Measurements from ENCODE around the gene ADGRG1.
A peak's percentile ranks its signal among the peaks of the same experiment; 100 is the strongest.

ADGRG1 gene

GRCh38 chr16:57676553-57677085, 48.2 kb downstream of the ADGRG1 start:
- Histone ChIP-seq H2AFZ (ENCODE audit: insufficient read depth, low read length, poor library complexity) (no peak overlapping the region), H3K79me2 (ENCODE audit: control insufficient read depth, insufficient read depth, low read length, poor library complexity) (no peaks in the 10 kb centered on the region), H3K18ac (ENCODE audit: low read length) (no peak overlapping the region), H4K8ac (ENCODE audit: low read depth, low read length) (no peak overlapping the region), H3K79me1 (ENCODE audit: low read length) (no peaks in the 10 kb centered on the region), H4K91ac (ENCODE audit: low read depth, low read length) (no peak overlapping the region), H3K9ac (ENCODE audit: low read length) (no peak overlapping the region), H3K27ac (ENCODE audit: low read depth, low read length) (no peak overlapping the region), H3K9me3 (ENCODE audit: insufficient read depth, low read depth, low read length) (no peaks in the 10 kb centered on the region), H3K4ac (ENCODE audit: low read depth, low read length) (no peak overlapping the region), H3K14ac (ENCODE audit: low read length) (no peak overlapping the region), H3K23ac (ENCODE audit: low read length) (no peak overlapping the region), H2BK5ac (ENCODE audit: low read depth, low read length, poor library complexity) (no peak overlapping the region), H3K4me1 (ENCODE audit: control insufficient read depth in 1 of 2, insufficient read depth in 2 of 2, low read length in 2 of 2) (no peaks in the 10 kb centered on the region), H3K4me2 (ENCODE audit: low read length) (no peak overlapping the region), H2BK12ac (ENCODE audit: low read length) (no peak overlapping the region), H3K27me3 (ENCODE audit: insufficient read depth, low read length) (no peaks in the 10 kb centered on the region), H2AK5ac (ENCODE audit: low read length) (no peak overlapping the region), H3K4me3 (ENCODE audit: low read depth, low read length) (no peak overlapping the region), H3K36me3 (ENCODE audit: control insufficient read depth in 1 of 2, insufficient read depth in 2 of 2, low read length in 2 of 2) (no peaks in the 10 kb centered on the region), H4K12ac (ENCODE audit: low read depth, low read length) (no peak overlapping the region), H2BK120ac (ENCODE audit: insufficient read depth, low read length, poor library complexity) (no peak overlapping the region)
- WGBS (ENCODE audit: extremely low coverage, insufficient coverage, insufficient read length) = no CpG with 5 or more reads among the region's 4 CpGs
- peak; percentile 38 to 72 for DNase-seq

DNA sequence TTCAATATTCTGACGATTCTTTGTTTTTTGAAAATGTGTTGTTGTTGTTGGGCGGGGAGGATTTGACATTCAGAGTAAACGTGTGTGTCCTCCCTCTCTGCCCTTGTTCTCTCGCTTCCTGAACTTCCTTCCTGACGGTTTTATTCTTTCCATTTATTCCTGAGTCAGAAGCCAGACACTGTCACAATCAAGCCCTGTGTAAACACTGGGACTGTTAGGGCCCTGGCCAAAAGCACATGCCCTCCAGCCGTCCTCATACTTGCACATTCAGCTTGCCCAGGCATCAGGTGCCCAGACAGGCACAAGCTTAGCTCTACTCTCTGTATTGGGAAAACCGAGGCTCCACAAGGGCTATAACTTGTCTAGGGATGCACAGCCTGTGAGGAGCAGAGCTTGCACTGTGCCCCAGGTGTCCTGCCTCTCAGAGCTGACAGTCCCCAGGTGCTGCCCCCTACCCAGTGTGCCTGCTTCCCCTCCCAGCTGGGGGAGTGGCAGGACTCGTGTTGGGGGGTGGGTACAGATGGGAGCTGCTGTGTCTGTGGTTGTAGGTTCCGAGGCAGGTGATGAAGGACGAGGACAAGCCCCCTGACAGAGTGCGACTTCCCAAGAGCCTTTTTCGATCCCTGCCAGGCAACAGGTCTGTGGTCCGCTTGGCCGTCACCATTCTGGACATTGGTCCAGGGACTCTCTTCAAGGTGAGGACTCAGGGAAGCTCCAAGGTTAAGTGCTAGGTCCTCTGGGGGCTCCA, 49.4 kb downstream of the ADGRG1 start:
- no peaks in the 10 kb centered on the region for H3K27me3 ChIP-seq (ENCODE audit: insufficient read depth, low read length)
- no peak overlapping the region for H3K18ac ChIP-seq (ENCODE audit: low read length)
- H3K23ac ChIP-seq (ENCODE audit: low read length) = no peak overlapping the region
- H3K79me1 ChIP-seq (ENCODE audit: low read length) = no peaks in the 10 kb centered on the region
- no peak overlapping the region for H3K9ac ChIP-seq (ENCODE audit: low read length)
- no peak overlapping the region for H2AFZ ChIP-seq (ENCODE audit: insufficient read depth, low read length, poor library complexity)
- H3K36me3 ChIP-seq (ENCODE audit: control insufficient read depth in 1 of 2, insufficient read depth in 2 of 2, low read length in 2 of 2) = no peaks in the 10 kb centered on the region
- H3K79me2 ChIP-seq (ENCODE audit: control insufficient read depth, insufficient read depth, low read length, poor library complexity) = no peaks in the 10 kb centered on the region
- no peak overlapping the region for H4K8ac ChIP-seq (ENCODE audit: low read depth, low read length)
- no peak overlapping the region for H3K4ac ChIP-seq (ENCODE audit: low read depth, low read length)
- no peak overlapping the region for H2BK5ac ChIP-seq (ENCODE audit: low read depth, low read length, poor library complexity)
- WGBS (ENCODE audit: extremely low coverage, insufficient coverage, insufficient read length) = 100% methylated on average over 2 of the region's 14 CpGs
- H2BK12ac ChIP-seq (ENCODE audit: low read length) = no peak overlapping the region
- H4K91ac ChIP-seq (ENCODE audit: low read depth, low read length) = no peak overlapping the region
- DNase-seq = no peak
- no peak overlapping the region for H3K4me3 ChIP-seq (ENCODE audit: low read depth, low read length)
- no peak overlapping the region for H3K14ac ChIP-seq (ENCODE audit: low read length)
- no peaks in the 10 kb centered on the region for H3K4me1 ChIP-seq (ENCODE audit: control insufficient read depth in 1 of 2, insufficient read depth in 2 of 2, low read length in 2 of 2)
- no peak overlapping the region for H3K4me2 ChIP-seq (ENCODE audit: low read length)
- no peak overlapping the region for H2BK120ac ChIP-seq (ENCODE audit: insufficient read depth, low read length, poor library complexity)
- no peak overlapping the region for H3K27ac ChIP-seq (ENCODE audit: low read depth, low read length)
- H3K9me3 ChIP-seq (ENCODE audit: insufficient read depth, low read depth, low read length) = no peaks in the 10 kb centered on the region
- no peak overlapping the region for H4K12ac ChIP-seq (ENCODE audit: low read depth, low read length)
- H2AK5ac ChIP-seq (ENCODE audit: low read length) = no peak overlapping the region

DNA sequence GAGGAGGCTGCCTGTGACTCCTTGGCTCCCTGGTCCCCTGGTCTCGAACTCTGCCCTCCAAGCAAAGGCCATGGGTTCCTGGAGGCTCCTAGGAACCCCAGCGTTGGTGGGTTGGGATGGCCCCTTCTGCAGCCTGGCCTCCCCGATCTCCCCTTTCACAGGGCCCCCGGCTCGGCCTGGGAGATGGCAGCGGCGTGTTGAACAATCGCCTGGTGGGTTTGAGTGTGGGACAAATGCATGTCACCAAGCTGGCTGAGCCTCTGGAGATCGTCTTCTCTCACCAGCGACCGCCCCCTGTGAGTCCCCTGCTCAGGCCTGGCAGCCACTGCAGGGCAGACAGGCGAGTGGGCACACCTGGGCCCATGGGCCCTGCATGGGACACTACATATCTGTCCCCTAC, 50.6 kb downstream of the ADGRG1 start:
- no peak overlapping the region for H3K27ac ChIP-seq (ENCODE audit: low read depth, low read length)
- no peak overlapping the region for H3K23ac ChIP-seq (ENCODE audit: low read length)
- H2AK5ac ChIP-seq (ENCODE audit: low read length) = no peak overlapping the region
- no peak overlapping the region for H3K4me3 ChIP-seq (ENCODE audit: low read depth, low read length)
- no peaks in the 10 kb centered on the region for H3K27me3 ChIP-seq (ENCODE audit: insufficient read depth, low read length)
- H3K79me1 ChIP-seq (ENCODE audit: low read length) = no peaks in the 10 kb centered on the region
- no peaks in the 10 kb centered on the region for H3K79me2 ChIP-seq (ENCODE audit: control insufficient read depth, insufficient read depth, low read length, poor library complexity)
- H3K4me2 ChIP-seq (ENCODE audit: low read length) = no peak overlapping the region
- WGBS (ENCODE audit: extremely low coverage, insufficient coverage, insufficient read length) = no CpG with 5 or more reads among the region's 12 CpGs
- H2BK120ac ChIP-seq (ENCODE audit: insufficient read depth, low read length, poor library complexity) = no peak overlapping the region
- H3K9me3 ChIP-seq (ENCODE audit: insufficient read depth, low read depth, low read length) = no peaks in the 10 kb centered on the region
- H2BK12ac ChIP-seq (ENCODE audit: low read length) = no peak overlapping the region
- no peaks in the 10 kb centered on the region for H3K36me3 ChIP-seq (ENCODE audit: control insufficient read depth in 1 of 2, insufficient read depth in 2 of 2, low read length in 2 of 2)
- H2AFZ ChIP-seq (ENCODE audit: insufficient read depth, low read length, poor library complexity) = no peak overlapping the region
- no peak overlapping the region for H2BK5ac ChIP-seq (ENCODE audit: low read depth, low read length, poor library complexity)
- H4K12ac ChIP-seq (ENCODE audit: low read depth, low read length) = no peak overlapping the region
- H4K8ac ChIP-seq (ENCODE audit: low read depth, low read length) = no peak overlapping the region
- H3K9ac ChIP-seq (ENCODE audit: low read length) = no peak overlapping the region
- no peak overlapping the region for H3K14ac ChIP-seq (ENCODE audit: low read length)
- no peak overlapping the region for H3K18ac ChIP-seq (ENCODE audit: low read length)
- no peak overlapping the region for H4K91ac ChIP-seq (ENCODE audit: low read depth, low read length)
- H3K4ac ChIP-seq (ENCODE audit: low read depth, low read length) = no peak overlapping the region
- H3K4me1 ChIP-seq (ENCODE audit: control insufficient read depth in 1 of 2, insufficient read depth in 2 of 2, low read length in 2 of 2) = no peaks in the 10 kb centered on the region
- DNase-seq = no peak

DNA sequence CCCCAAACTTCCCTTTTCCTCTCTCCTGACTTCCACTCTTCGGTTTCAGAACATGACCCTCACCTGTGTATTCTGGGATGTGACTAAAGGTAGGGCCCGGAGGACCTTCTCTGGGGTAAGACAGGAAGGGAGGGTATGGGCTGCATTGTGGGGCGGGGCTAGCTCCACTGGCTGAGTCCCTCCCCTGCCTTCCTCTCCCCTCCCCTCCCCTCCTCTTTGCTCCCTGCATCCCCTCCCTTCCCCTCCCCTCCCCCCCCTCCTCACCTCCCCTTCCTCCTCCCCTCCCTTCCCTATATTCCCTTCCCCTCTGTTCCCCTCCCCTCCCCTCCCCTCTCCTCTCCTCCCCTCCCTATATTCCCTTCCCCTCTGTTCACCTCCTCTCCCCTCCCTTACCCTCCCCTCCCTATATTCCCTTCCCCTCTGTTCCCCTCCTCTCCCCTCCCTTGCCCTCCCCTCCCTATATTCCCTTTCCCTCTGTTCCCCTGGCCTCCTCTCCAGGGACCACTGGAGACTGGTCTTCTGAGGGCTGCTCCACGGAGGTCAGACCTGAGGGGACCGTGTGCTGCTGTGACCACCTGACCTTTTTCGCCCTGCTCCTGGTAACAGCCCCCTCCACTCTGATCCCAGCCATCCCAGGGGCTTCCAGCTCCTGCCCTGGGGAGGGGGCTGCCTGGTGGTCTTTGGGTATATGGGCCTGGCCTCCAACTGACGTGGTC, 51.5 kb downstream of the ADGRG1 start:
- Histone ChIP-seq H3K9me3 (ENCODE audit: insufficient read depth, low read depth, low read length) (no peaks in the 10 kb centered on the region), H4K8ac (ENCODE audit: low read depth, low read length) (no peak overlapping the region), H3K14ac (ENCODE audit: low read length) (no peak overlapping the region), H3K36me3 (ENCODE audit: control insufficient read depth in 1 of 2, insufficient read depth in 2 of 2, low read length in 2 of 2) (no peaks in the 10 kb centered on the region), H3K27ac (ENCODE audit: low read depth, low read length) (no peak overlapping the region), H4K12ac (ENCODE audit: low read depth, low read length) (no peak overlapping the region), H3K4me3 (ENCODE audit: low read depth, low read length) (no peak overlapping the region), H3K4me2 (ENCODE audit: low read length) (no peak overlapping the region), H3K18ac (ENCODE audit: low read length) (no peak overlapping the region), H3K4ac (ENCODE audit: low read depth, low read length) (no peak overlapping the region), H2AFZ (ENCODE audit: insufficient read depth, low read length, poor library complexity) (no peak overlapping the region), H2AK5ac (ENCODE audit: low read length) (no peak overlapping the region), H3K4me1 (ENCODE audit: control insufficient read depth in 1 of 2, insufficient read depth in 2 of 2, low read length in 2 of 2) (no peaks in the 10 kb centered on the region), H3K79me2 (ENCODE audit: control insufficient read depth, insufficient read depth, low read length, poor library complexity) (no peaks in the 10 kb centered on the region), H2BK5ac (ENCODE audit: low read depth, low read length, poor library complexity) (no peak overlapping the region), H3K9ac (ENCODE audit: low read length) (no peak overlapping the region), H2BK120ac (ENCODE audit: insufficient read depth, low read length, poor library complexity) (no peak overlapping the region), H4K91ac (ENCODE audit: low read depth, low read length) (no peak overlapping the region), H3K27me3 (ENCODE audit: insufficient read depth, low read length) (no peaks in the 10 kb centered on the region), H3K23ac (ENCODE audit: low read length) (no peak overlapping the region), H3K79me1 (ENCODE audit: low read length) (no peaks in the 10 kb centered on the region), H2BK12ac (ENCODE audit: low read length) (no peak overlapping the region)
- DNase-seq = no peak
- no CpG with 5 or more reads among the region's 7 CpGs for whole genome bisulfite sequencing (ENCODE audit: extremely low coverage, insufficient coverage, insufficient read length)
